K562 (cell line): ENCODE data around the gene HBP1. TPM values are rescaled to one million over a fixed set of nuclear protein-coding genes. Genes with fewer than 3 reads are reported as not detected.
A peak's percentile ranks its signal among the peaks of the same experiment; 100 is the strongest.

Experiments
- C11orf30 ChIP-seq: fragments of 450-650 bp; IDR thresholded peaks from 2 replicates; pipeline ENCODE4 v1.6.1; 2016; ENCODE audit warnings: low read depth, mild to moderate bottlenecking
- CSDE1 ChIP-seq, 2 experiments: fragments of 450-650 bp; IDR thresholded peaks; 2 replicates each; pipeline ENCODE4 v1.6.1; 2016; ENCODE audit warnings: mild to moderate bottlenecking in 1 of 2
- HLTF ChIP-seq: fragments of 450-650 bp; IDR thresholded peaks from 2 replicates; pipeline ENCODE4 v1.6.1; 2016
- KDM5B ChIP-seq: fragments of 200-600 bp; sonication (generic); IDR thresholded peaks from 2 replicates; pipeline ENCODE4 v1.6.1; 2012; ENCODE audit warnings: low read depth, mild to moderate bottlenecking, moderate library complexity, low read length, control low read depth, inconsistent platforms; ENCODE audit not compliant: insufficient replicate concordance
- MAFF ChIP-seq: IDR thresholded peaks from 2 replicates; pipeline ENCODE4 v1.6.1; 2012; ENCODE audit warnings: low read length, improper control_type of control experiment
- MAFK ChIP-seq: IDR thresholded peaks from 2 replicates; pipeline ENCODE4 v1.6.1; 2011; ENCODE audit warnings: low read length, improper control_type of control experiment
- MAZ ChIP-seq, 2 experiments: fragments of 450-650 bp in 1 of 2; sonication (generic) in 1 of 2; formaldehyde crosslinking; IDR thresholded peaks in 1 of 2; conservative IDR thresholded peaks in 1 of 2; 2 replicates each; pipeline versions ENCODE4 v1.4.0 to v1.5.0; 2020; ENCODE audit warnings: mild to moderate bottlenecking in 1 of 2, missing genetic modification reagents in 1 of 2
- RBM14 ChIP-seq: fragments of 200-400 bp; formaldehyde crosslinking; IDR thresholded peaks from 2 replicates; pipeline ENCODE4 v1.6.1; 2018; ENCODE audit warnings: low read depth, mild to moderate bottlenecking, low read length, moderate library complexity, borderline replicate concordance; ENCODE audit not compliant: insufficient read depth
- RBM39 ChIP-seq: fragments of 200-400 bp; formaldehyde crosslinking; optimal IDR thresholded peaks from 2 replicates; pipeline ENCODE3; 2018; ENCODE audit warnings: low read depth, low read length
- TAF1 ChIP-seq: IDR thresholded peaks from 2 replicates; pipeline ENCODE4 v1.6.1; 2011; ENCODE audit warnings: mild to moderate bottlenecking, low read length, moderate library complexity; ENCODE audit not compliant: insufficient read depth, control insufficient read depth, severe bottlenecking; ENCODE audit errors: extremely low read depth
- TBL1XR1 ChIP-seq, 2 experiments: IDR thresholded peaks; 2 replicates each; pipeline ENCODE4 v1.6.1; 2012; ENCODE audit warnings: improper control_type of control experiment in 2 of 2, low read length in 2 of 2, mild to moderate bottlenecking in 1 of 2
- ZFX ChIP-seq: sonication (generic); formaldehyde crosslinking; IDR thresholded peaks from 2 replicates; pipeline ENCODE4 v1.8.0; 2022; ENCODE audit warnings: mild to moderate bottlenecking, missing genetic modification reagents, moderate library complexity
- ZNF253 ChIP-seq: fragments of 250-450 bp; sonication (Bioruptor Pico); conservative IDR thresholded peaks from 2 replicates; pipeline ENCODE4 v1.6.1; 2021; ENCODE audit warnings: mild to moderate bottlenecking
- polyA plus RNA-seq, 8 experiments: library from polyadenylated mRNA; depleted of rRNA in 4 of 8; stranded (reverse) in 5 of 8; unstranded in 3 of 8; fragments of >200 nt; fragmentation: Nextera tagmentation in 2 of 8; fragmentation: Illumina TruSeq in 1 of 8; extraction: Ambion mirVana in 2 of 8; extraction: Trizol in 1 of 8; gene quantifications; 2 replicates each; pipeline versions ENCODE4 v1.2.1 to v1.2.3, GENCODE V29; 2011 to 2014; ENCODE audit warnings: inconsistent platforms in 1 of 8, missing spikeins in 1 of 8
- total RNA-seq, 7 experiments: library from RNA; depleted of rRNA in 6 of 7; stranded (reverse); fragments of >200 nt in 6 of 7; fragmentation: Illumina TruSeq in 2 of 7; extraction: Trizol in 2 of 7; gene quantifications; 2 replicates each; pipeline versions ENCODE4 v1.2.1 to v1.2.3, GENCODE V29; 2011 to 2021; ENCODE audit warnings: low replicate concordance in 1 of 7
- TF ChIP-seq, protein P1 (sequence below): fragments of 450-650 bp; IDR thresholded peaks from 2 replicates; pipeline ENCODE4 v1.6.1; 2014; ENCODE audit warnings: low read depth, mild to moderate bottlenecking, moderate library complexity, borderline replicate concordance

HBP1 gene
- total and polyA plus RNA-seq, 9 of the 15 experiments (the other 6 are each of a cell fraction or from before 2014, with no cell fraction given) = 18.7 to 59.9 (median 27.0) TPM

DNA sequence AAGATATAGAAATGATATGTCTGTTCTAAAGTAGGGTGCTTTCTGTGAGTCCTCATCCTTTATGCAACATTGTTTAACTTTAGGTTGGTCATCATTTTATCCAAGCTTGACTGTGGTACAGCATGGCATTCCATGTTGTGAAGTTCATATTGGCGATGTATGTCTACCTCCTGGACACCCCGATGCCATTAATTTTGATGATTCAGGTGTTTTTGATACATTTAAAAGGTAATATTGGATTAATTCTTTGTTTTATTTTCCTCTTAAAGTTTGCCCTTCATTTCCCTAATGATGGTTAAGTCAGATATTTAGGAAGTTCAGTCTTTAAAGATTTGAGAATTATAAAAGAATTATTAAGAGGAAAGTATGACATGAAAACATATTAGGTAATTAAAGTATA is 21.3 kb downstream of the HBP1 start (continued):
- no peak for TF ChIP-seq MAZ (CRISPR knock-in tag; conservative IDR thresholded peaks at IDR 0.05 in 1 of 2, IDR thresholded peaks at IDR 0.05 in 1 of 2)
- TF ChIP-seq KDM5B = no peak
- peak; percentile 85 for TF ChIP-seq C11orf30
- TF ChIP-seq CSDE1 (IDR thresholded peaks at IDR 0.05) = 0 out of 4 replicates have a peak, but pooled peaks of 1 of the 2 experiments have one; percentile 26
- TF ChIP-seq MAFK = peak; percentile 68
- no peak for TF ChIP-seq TAF1
- no peak for TF ChIP-seq RBM14
- no peak for TF ChIP-seq TBL1XR1 (IDR thresholded peaks at IDR 0.05; ENCODE audit: low read length in 2 of 2)
- TF ChIP-seq RBM39 = no peak
- no peak for TF ChIP-seq ZNF253 (CRISPR knock-in tag)
- 0 out of 2 replicates have a peak, but pooled peaks have one; percentile 11 for TF ChIP-seq ZFX (CRISPR knock-in tag)
- TF ChIP-seq HLTF = no peak
- TF ChIP-seq, protein P1, sequence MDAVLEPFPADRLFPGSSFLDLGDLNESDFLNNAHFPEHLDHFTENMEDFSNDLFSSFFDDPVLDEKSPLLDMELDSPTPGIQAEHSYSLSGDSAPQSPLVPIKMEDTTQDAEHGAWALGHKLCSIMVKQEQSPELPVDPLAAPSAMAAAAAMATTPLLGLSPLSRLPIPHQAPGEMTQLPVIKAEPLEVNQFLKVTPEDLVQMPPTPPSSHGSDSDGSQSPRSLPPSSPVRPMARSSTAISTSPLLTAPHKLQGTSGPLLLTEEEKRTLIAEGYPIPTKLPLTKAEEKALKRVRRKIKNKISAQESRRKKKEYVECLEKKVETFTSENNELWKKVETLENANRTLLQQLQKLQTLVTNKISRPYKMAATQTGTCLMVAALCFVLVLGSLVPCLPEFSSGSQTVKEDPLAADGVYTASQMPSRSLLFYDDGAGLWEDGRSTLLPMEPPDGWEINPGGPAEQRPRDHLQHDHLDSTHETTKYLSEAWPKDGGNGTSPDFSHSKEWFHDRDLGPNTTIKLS = no peak
- TF ChIP-seq MAFF = peak; percentile 86
- TF ChIP-seq, all 486 proteins: peak for 7
